IMR-90 (cell line): ENCODE results near the gene BAZ2B. TPM values are rescaled to one million over a fixed set of nuclear protein-coding genes. Genes with fewer than 3 reads are reported as not detected.

Experiments
- ATAC-seq: fragments of 200-7000 bp; cut with Tn5 transposase; 2 replicates; pipeline ENCODE4 v1.9.1; 2020; ENCODE audit warnings: low read depth, mild to moderate bottlenecking, moderate library complexity
- BruUV-seq: library from RNA; stranded (reverse); fragments of 400-500 nt; replicated peaks from 2 replicates; lab custom pipeline; 2021; lab: Mats Ljungman, UMichigan
- CTCF ChIA-PET: fragments of 300-600 bp; formaldehyde crosslinking; extraction: SDS; loops from one replicate; lab custom pipeline; 2021; ENCODE audit warnings: antibody characterized with exemption; lab: Yijun Ruan, JAX
- POLR2A ChIA-PET: fragments of 300-600 bp; sonication (Branson Sonifier 250); formaldehyde crosslinking; loops from one replicate; lab custom pipeline; 2022; ENCODE audit warnings: antibody characterized with exemption; ENCODE audit not compliant: unreplicated experiment; lab: Charles Lee
- DNase-seq: peaks from one replicate; pipeline ENCODE4 v3.0.0; 2013
- H2AFZ ChIP-seq: replicated peaks from 2 replicates; pipeline ENCODE3; 2013; ENCODE audit warnings: low read length, mild to moderate bottlenecking; ENCODE audit not compliant: poor library complexity
- H2AK5ac ChIP-seq: 2 replicates; pipeline ENCODE4 v1.6.1; 2013; ENCODE audit warnings: low read depth, low read length, inconsistent platforms
- H2AK9ac ChIP-seq: replicated peaks from 2 replicates; pipeline ENCODE3; 2013; ENCODE audit warnings: mild to moderate bottlenecking, low read depth, low read length, moderate library complexity; ENCODE audit not compliant: poor library complexity
- H2BK120ac ChIP-seq: 2 replicates; pipeline ENCODE4 v1.6.1; 2013; ENCODE audit warnings: low read depth, low read length, inconsistent platforms
- H2BK15ac ChIP-seq: 3 replicates; pipeline ENCODE4 v1.6.1; 2013; ENCODE audit warnings: low read depth, low read length, inconsistent platforms
- H2BK20ac ChIP-seq: 2 replicates; pipeline ENCODE4 v1.6.1; 2013; ENCODE audit warnings: low read depth, mild to moderate bottlenecking, inconsistent platforms, low read length, moderate library complexity
- H2BK5ac ChIP-seq: 2 replicates; pipeline ENCODE4 v1.6.1; 2013; ENCODE audit warnings: mild to moderate bottlenecking, low read depth, low read length, inconsistent platforms; ENCODE audit not compliant: poor library complexity, severe bottlenecking
- H3K14ac ChIP-seq: replicated peaks from 2 replicates; pipeline ENCODE4 v1.6.1; 2013; ENCODE audit warnings: low read depth, low read length, inconsistent platforms
- H3K18ac ChIP-seq: 2 replicates; pipeline ENCODE4 v1.6.1; 2013; ENCODE audit warnings: low read depth, low read length, control low read depth
- H3K23ac ChIP-seq: 2 replicates; pipeline ENCODE4 v1.6.1; 2013; ENCODE audit warnings: low read depth, low read length, inconsistent platforms
- H3K27ac ChIP-seq: 2 replicates; pipeline ENCODE4 v1.5.1; 2013; ENCODE audit warnings: mild to moderate bottlenecking, control low read depth, low read length; ENCODE audit not compliant: insufficient read depth
- H3K27me3 ChIP-seq: 2 replicates; pipeline ENCODE4 v1.6.1; 2013; ENCODE audit warnings: low read length; ENCODE audit not compliant: control insufficient read depth, insufficient read depth
- H3K36me3 ChIP-seq: 2 replicates; pipeline ENCODE4 v1.6.1; 2013; ENCODE audit warnings: low read length, mixed read lengths; ENCODE audit not compliant: control insufficient read depth, insufficient read depth
- H3K4ac ChIP-seq: 2 replicates; pipeline ENCODE4 v1.6.1; 2013; ENCODE audit warnings: low read depth, low read length, inconsistent platforms
- H3K4me1 ChIP-seq: 2 replicates; pipeline ENCODE4 v1.6.1; 2013; ENCODE audit warnings: low read length, mixed read lengths; ENCODE audit not compliant: control insufficient read depth, insufficient read depth
- H3K4me2 ChIP-seq: 2 replicates; pipeline ENCODE4 v1.6.1; 2013; ENCODE audit warnings: low read depth, mild to moderate bottlenecking, control low read depth, low read length, moderate library complexity
- H3K4me3 ChIP-seq: 2 replicates; pipeline ENCODE4 v1.5.1; 2013; ENCODE audit warnings: low read depth, mild to moderate bottlenecking, control low read depth, low read length, moderate library complexity; ENCODE audit not compliant: insufficient read depth
- H3K56ac ChIP-seq: 2 replicates; pipeline ENCODE4 v1.6.1; 2013; ENCODE audit warnings: low read length, inconsistent platforms; ENCODE audit not compliant: insufficient read depth; ENCODE audit errors: extremely low read depth
- H3K79me1 ChIP-seq, 2 experiments: 2 replicates each; pipeline ENCODE4 v1.6.1; 2013; ENCODE audit warnings: low read length in 2 of 2, inconsistent platforms in 1 of 2, low read depth in 1 of 2
- H3K9ac ChIP-seq: 2 replicates; pipeline ENCODE4 v1.6.1; 2013; ENCODE audit warnings: low read depth, low read length, control low read depth
- H3K9me1 ChIP-seq: 2 replicates; pipeline ENCODE4 v1.6.1; 2013; ENCODE audit warnings: low read length, inconsistent platforms; ENCODE audit not compliant: insufficient read depth
- H3K9me3 ChIP-seq: 2 replicates; pipeline ENCODE4 v1.6.1; 2013; ENCODE audit warnings: low read length; ENCODE audit not compliant: control insufficient read depth, insufficient read depth
- H4K20me1 ChIP-seq: 2 replicates; pipeline ENCODE4 v1.6.1; 2013; ENCODE audit warnings: low read length, inconsistent platforms; ENCODE audit not compliant: insufficient read depth
- H4K5ac ChIP-seq: 2 replicates; pipeline ENCODE4 v1.6.1; 2013; ENCODE audit warnings: mild to moderate bottlenecking, low read depth, low read length, control low read depth
- H4K8ac ChIP-seq, 2 experiments: 2 replicates each; pipeline ENCODE4 v1.6.1; 2013; ENCODE audit warnings: low read depth in 2 of 2, low read length in 2 of 2, control low read depth in 1 of 2, inconsistent platforms in 1 of 2
- H4K91ac ChIP-seq: 2 replicates; pipeline ENCODE4 v1.6.1; 2013; ENCODE audit warnings: low read depth, low read length, inconsistent platforms; ENCODE audit not compliant: insufficient read depth
- CEBPB ChIP-seq: IDR thresholded peaks from 2 replicates; pipeline ENCODE4 v1.6.1; 2012; ENCODE audit warnings: low read depth, low read length, improper control_type of control experiment
- MAFK ChIP-seq: IDR thresholded peaks from 2 replicates; pipeline ENCODE4 v1.6.1; 2012; ENCODE audit warnings: low read depth, low read length, improper control_type of control experiment
- NFE2L2 ChIP-seq: fragments of 150-350 bp; IDR thresholded peaks from 2 replicates; pipeline ENCODE4 v1.6.1; 2016; ENCODE audit warnings: low read depth, mild to moderate bottlenecking, low read length
- POLR2A ChIP-seq: IDR thresholded peaks from 2 replicates; pipeline ENCODE4 v1.6.1; 2012; ENCODE audit warnings: mild to moderate bottlenecking, low read depth, low read length
- RAD21 ChIP-seq: IDR thresholded peaks from 2 replicates; pipeline ENCODE4 v1.6.1; 2012; ENCODE audit warnings: low read length, improper control_type of control experiment
- RFX5 ChIP-seq: IDR thresholded peaks from 2 replicates; pipeline ENCODE4 v1.8.0; 2012; ENCODE audit warnings: low read depth, mild to moderate bottlenecking, low read length, moderate library complexity
- SMC3 ChIP-seq: fragments of 150-350 bp; IDR thresholded peaks from 2 replicates; pipeline ENCODE4 v1.6.1; 2016; ENCODE audit warnings: low read depth, mild to moderate bottlenecking, antibody characterized with exemption, low read length, moderate library complexity
- WGBS, 2 experiments: methylation state at CpG; one replicate each; pipeline versions ENCODE4 v1.1.5 to v1.1.7; 2013; ENCODE audit warnings: missing lambda C conversion rate in 2 of 2; ENCODE audit not compliant: insufficient read length in 1 of 2; ENCODE audit errors: extremely low coverage in 2 of 2; 5-methylcytosine and 5-hydroxymethylcytosine counted together
- dilution Hi-C: fragments of 300-500 bp; cut with HindIII; formaldehyde crosslinking; loops from one replicate; pipeline ENCODE4 v1.14.3; 2018; ENCODE audit warnings: low sequenced_read_pairs; ENCODE audit not compliant: unreplicated experiment
- in situ Hi-C: fragments of 300-500 bp; cut with MboI; formaldehyde crosslinking; loops from 3 replicates; pipeline ENCODE4 v1.14.3; 2019; ENCODE audit warnings: low sequenced_read_pairs, inconsistent platforms, mixed read lengths
- intact Hi-C: fragments of 100-400 bp; cut with micrococcal nuclease; formaldehyde crosslinking; loops from 2 replicates; pipeline ENCODE4 v1.10.0; 2022
- polyA plus RNA-seq, 3 experiments: library from polyadenylated mRNA; depleted of rRNA; stranded (reverse); fragments of >200 nt; gene quantifications; 2 replicates each; pipeline ENCODE4 v1.2.3, GENCODE V29; 2012; ENCODE audit warnings: low replicate concordance in 1 of 3
- total RNA-seq: library from RNA; depleted of rRNA; stranded (reverse); fragments of >200 nt; gene quantifications from 2 replicates; pipeline ENCODE4 v1.2.3, GENCODE V29; 2012
- TF ChIP-seq, protein P1 (sequence below): fragments of 150-350 bp; IDR thresholded peaks from 2 replicates; pipeline ENCODE4 v1.6.1; 2016; ENCODE audit warnings: low read depth, mild to moderate bottlenecking, low read length, moderate library complexity, borderline replicate concordance

The BAZ2B gene
- total and polyA plus RNA-seq, 2 of the 4 experiments (the other 2 are of a cell fraction), result 8.9 to 42.1 TPM

GRCh38 chr2:159647667-159648066 lies 31.3 kb upstream of the BAZ2B start:
- intact Hi-C loops, result no loop called here
- in situ Hi-C loops, result no loop called here
- Histone ChIP-seq H3K36me3 (no peaks in the 10 kb centered on the region), H3K4ac (no peak overlapping the region), H2AFZ (no peak overlapping the region), H2AK5ac (no peak overlapping the region), H3K23ac (no peak overlapping the region), H3K79me1 (no peaks in the 10 kb centered on the region), H3K27me3 (no peaks in the 10 kb centered on the region), H4K8ac (no peak overlapping the region), H4K5ac (no peak overlapping the region), H3K56ac (no peak overlapping the region), H2BK15ac (no peak overlapping the region), H3K9ac (no peak overlapping the region), H3K18ac (no peak overlapping the region), H3K9me1 (no peaks in the 10 kb centered on the region), H2BK20ac (no peak overlapping the region), H2AK9ac (no peak overlapping the region), H3K4me1 (no peaks in the 10 kb centered on the region), H2BK5ac (no peak overlapping the region), H2BK120ac (no peak overlapping the region), H3K4me2 (no peak overlapping the region), H4K20me1 (no peaks in the 10 kb centered on the region), H3K9me3 (no peaks in the 10 kb centered on the region; the same call in 1 of the 2 replicates), H4K91ac (no peak overlapping the region), H3K4me3 (no peak overlapping the region), H3K27ac (no peak overlapping the region), H3K14ac (no peak overlapping the region)
- dilution Hi-C loops, result no loop called here
- POLR2A ChIA-PET, result no interaction called here
- TF ChIP-seq SMC3, result no peak
- no peak for TF ChIP-seq POLR2A
- no peak for TF ChIP-seq NFE2L2
- TF ChIP-seq RAD21, result no peak
- no peak for TF ChIP-seq MAFK
- TF ChIP-seq CEBPB, result no peak
- TF ChIP-seq, protein P1, sequence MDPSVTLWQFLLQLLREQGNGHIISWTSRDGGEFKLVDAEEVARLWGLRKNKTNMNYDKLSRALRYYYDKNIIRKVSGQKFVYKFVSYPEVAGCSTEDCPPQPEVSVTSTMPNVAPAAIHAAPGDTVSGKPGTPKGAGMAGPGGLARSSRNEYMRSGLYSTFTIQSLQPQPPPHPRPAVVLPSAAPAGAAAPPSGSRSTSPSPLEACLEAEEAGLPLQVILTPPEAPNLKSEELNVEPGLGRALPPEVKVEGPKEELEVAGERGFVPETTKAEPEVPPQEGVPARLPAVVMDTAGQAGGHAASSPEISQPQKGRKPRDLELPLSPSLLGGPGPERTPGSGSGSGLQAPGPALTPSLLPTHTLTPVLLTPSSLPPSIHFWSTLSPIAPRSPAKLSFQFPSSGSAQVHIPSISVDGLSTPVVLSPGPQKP, result no peak
- no peak for TF ChIP-seq RFX5
- BruUV-seq, result no TSS peak
- CTCF ChIA-PET, result no interaction called here
- DNase-seq (no peak), ATAC-seq (no peak)
- no CpG with 5 or more reads among the region's 2 CpGs for WGBS, 2 experiments
